Choroid plexus epithelial cell (primary cell): ENCODE measurements around the gene TRIM24.
A peak's percentile ranks its signal among the peaks of the same experiment; 100 is the strongest.

ENCODE experiments used
- DNase-seq: peaks from one replicate; pipeline ENCODE4 v3.0.0-alpha.2; 2010; ENCODE audit warnings: low read depth
- H3K4me3 ChIP-seq: 2 replicates; pipeline ENCODE4 v1.5.1; 2011; ENCODE audit warnings: low read depth, mild to moderate bottlenecking, control low read depth, low read length, moderate library complexity
- CTCF ChIP-seq: conservative IDR thresholded peaks from 2 replicates; pipeline ENCODE4 v1.5.1; 2011; ENCODE audit warnings: low read depth, mild to moderate bottlenecking, control low read depth, inconsistent platforms, low read length, moderate library complexity

The TRIM24 gene

GRCh38 chr7:138551102-138551501, 91.0 kb downstream of the TRIM24 start:
- no peak overlapping the region for H3K4me3 ChIP-seq
- no peak for TF ChIP-seq CTCF
- DNase-seq, result no peak

- no peak overlapping the region for H3K4me3 ChIP-seq
- no peak for TF ChIP-seq CTCF
- DNase-seq, result no peak
Observed at GRCh38 chr7:138553805-138554204, 93.7 kb downstream of the TRIM24 start.

- no peak for TF ChIP-seq CTCF
- no peak for DNase-seq
- H3K4me3 ChIP-seq, result no peak overlapping the region
Observed at GRCh38 chr7:138554674-138555073, 94.6 kb downstream of the TRIM24 start.

- DNase-seq, result no peak
- no peak for TF ChIP-seq CTCF
- H3K4me3 ChIP-seq, result no peak overlapping the region
Observed at GRCh38 chr7:138555684-138556083, 95.6 kb downstream of the TRIM24 start.

GRCh38 chr7:138556771-138557484, 96.9 kb downstream of the TRIM24 start:
- peak; percentile 6 for DNase-seq
- no peak for TF ChIP-seq CTCF
- H3K4me3 ChIP-seq, result no peak overlapping the region

- no peak for DNase-seq
- TF ChIP-seq CTCF, result no peak
Observed at GRCh38 chr7:138559448-138559847, 99.4 kb downstream of the TRIM24 start.

GRCh38 chr7:138563808-138564207, 103.7 kb downstream of the TRIM24 start:
- H3K4me3 ChIP-seq, result no peak overlapping the region
- no peak for DNase-seq
- TF ChIP-seq CTCF, result no peak

More at GRCh38 chr7:138559448-138559847, 99.4 kb downstream of the TRIM24 start:
- no peak overlapping the region for H3K4me3 ChIP-seq
